OCI-M1 (cell line): ENCODE measurements around the gene FAM174A.

ENCODE experiments used
- DNase-seq: peaks from one replicate; lab custom pipeline; 2025; lab: John Stamatoyannopoulos, UW

The FAM174A gene

GRCh38 chr5:100535060-100536005 is at the start of gene FAM174A:
FAM174A (plus strand) TSS chr5:100535374; CDS start chr5:100535531, 157 bp downstream.
- DNase-seq = peak; percentile 97

- no peak for DNase-seq
These were observed 41.2 kb upstream of the FAM174A start for GRCh38 chr5:100493996-100494395.

- DNase-seq = no peak
These were observed 38.9 kb upstream of the FAM174A start for GRCh38 chr5:100496296-100496695.

- DNase-seq = no peak
These were observed 32.5 kb upstream of the FAM174A start for GRCh38 chr5:100502684-100503083.

- DNase-seq = peak; percentile 25
These were observed 29.0 kb upstream of the FAM174A start for GRCh38 chr5:100505984-100506670.

- DNase-seq = no peak
These were observed 18.9 kb upstream of the FAM174A start for GRCh38 chr5:100516285-100516684.

DNA sequence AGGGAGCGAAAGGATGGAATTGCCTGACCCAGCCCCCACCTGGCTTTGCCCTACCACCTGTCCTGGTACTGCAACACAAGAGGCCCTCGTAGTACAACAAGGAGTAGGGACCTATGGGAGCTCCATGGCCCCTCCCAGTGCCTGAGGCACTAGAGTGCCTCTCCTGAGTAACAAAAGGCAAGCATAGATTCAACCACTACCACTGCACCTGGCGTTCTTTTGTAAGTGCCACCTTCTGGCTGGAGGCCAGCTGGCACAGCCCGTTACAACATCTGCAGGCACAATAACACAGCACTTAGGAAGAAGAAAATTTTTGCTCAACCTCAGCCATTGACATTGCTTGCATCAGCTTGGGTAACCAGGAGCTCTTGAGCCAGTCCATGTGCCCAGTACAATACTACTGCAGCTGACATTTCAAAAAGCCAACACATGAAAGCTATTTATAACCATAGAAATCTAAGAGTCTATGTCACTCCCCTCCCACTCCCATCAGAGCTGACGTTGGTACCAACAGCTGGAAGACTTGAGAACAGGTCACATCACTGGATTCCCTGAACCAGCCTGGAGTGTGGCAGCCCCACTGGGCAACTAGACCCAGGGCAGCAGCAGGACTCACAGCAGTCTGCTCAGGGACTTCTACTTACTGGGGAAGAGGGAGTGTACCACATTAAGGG is 17.7 kb upstream of the FAM174A start:
- DNase-seq = no peak

GRCh38 chr5:100518377-100518776 is 16.8 kb upstream of the FAM174A start:
- DNase-seq = no peak

GRCh38 chr5:100519075-100519474 is 16.1 kb upstream of the FAM174A start:
- no peak for DNase-seq

- DNase-seq = no peak
These were observed 14.8 kb upstream of the FAM174A start for GRCh38 chr5:100520348-100520747.

- DNase-seq = no peak
These were observed 2.8 kb downstream of the FAM174A start for GRCh38 chr5:100537946-100538345.

- no peak for DNase-seq
These were observed 4.3 kb downstream of the FAM174A start for GRCh38 chr5:100539519-100539918.

DNA sequence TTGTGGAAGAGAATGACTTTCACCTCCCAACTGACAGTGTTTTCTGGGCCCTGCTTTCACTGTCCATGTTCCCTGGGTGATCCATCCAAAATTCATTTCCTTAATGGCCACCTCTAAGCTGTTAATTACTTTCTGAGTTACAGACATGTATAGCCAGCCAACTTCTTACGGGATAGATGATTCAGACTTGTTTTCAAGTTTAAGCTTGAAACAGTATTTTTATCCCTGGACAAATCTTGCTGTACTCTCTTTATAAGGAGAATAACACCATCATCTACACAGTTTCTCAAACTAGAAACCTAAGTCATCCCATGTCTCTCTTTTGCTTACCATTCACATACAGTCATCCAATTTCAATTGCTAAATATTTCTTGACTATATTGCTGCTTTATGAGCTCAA is 6.9 kb downstream of the FAM174A start:
- no peak for DNase-seq

DNA sequence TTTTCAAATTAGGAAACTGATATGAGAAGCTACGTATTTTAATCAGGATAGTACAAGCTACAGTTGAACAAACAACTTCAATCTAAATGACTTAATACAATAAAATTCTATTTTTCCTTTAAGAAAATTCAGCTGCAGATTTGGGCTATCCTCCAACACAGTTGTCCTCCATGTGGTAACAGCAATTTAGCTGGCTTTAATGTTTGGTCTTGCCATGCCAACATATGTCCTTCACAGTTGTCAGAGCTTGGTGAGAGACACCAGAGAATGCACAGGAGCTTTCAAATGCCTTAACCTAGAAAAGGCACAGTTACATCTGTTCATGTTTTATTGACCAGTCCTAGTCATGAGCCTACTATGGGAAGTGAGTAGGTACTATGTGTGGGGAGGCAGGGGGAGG is 10.8 kb downstream of the FAM174A start:
- DNase-seq = no peak

- no peak for DNase-seq
These were observed 15.4 kb downstream of the FAM174A start for GRCh38 chr5:100550531-100551051.

DNA sequence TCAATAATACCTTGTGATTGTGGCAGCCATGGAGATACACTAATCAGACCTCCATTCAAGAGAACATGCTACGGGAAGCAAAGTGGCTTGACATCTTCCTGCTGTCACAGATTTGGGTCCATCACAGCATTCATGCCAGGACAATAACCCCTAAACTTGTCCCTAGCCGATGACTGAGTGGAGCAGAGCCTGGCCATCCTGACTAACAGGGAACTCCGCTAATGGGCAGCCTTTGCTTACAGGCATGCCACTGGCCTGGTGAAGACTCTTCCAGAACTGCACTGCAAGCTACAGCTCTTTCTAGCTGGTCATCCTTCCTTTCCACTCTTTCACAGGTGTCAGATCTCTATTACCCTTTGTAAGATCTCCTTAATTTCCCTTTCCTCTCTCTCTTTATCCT is 16.0 kb downstream of the FAM174A start:
- no peak for DNase-seq

- no peak for DNase-seq
These were observed 18.0 kb downstream of the FAM174A start for GRCh38 chr5:100553209-100553608.

DNA sequence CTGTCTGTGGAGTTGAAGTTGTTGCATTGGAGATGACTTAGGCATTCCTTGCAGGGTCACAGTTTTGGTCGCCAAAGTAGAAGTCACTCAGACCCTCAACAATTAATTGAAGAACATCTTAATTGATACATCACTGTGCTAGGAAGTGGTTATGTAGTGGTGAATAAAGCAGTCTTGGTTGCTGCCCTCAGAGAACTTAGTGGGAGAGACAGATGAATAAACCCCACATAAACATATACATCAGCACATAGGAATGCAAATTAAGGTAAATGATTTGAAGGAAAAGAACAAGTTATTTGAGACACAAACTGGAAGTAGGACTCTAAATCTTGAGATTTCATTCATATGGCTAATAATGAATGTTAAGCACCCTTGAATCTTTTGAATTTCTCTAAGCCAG is 25.7 kb downstream of the FAM174A start:
- no peak for DNase-seq

- no peak for DNase-seq
These were observed 27.6 kb downstream of the FAM174A start for GRCh38 chr5:100562821-100563220.

DNA sequence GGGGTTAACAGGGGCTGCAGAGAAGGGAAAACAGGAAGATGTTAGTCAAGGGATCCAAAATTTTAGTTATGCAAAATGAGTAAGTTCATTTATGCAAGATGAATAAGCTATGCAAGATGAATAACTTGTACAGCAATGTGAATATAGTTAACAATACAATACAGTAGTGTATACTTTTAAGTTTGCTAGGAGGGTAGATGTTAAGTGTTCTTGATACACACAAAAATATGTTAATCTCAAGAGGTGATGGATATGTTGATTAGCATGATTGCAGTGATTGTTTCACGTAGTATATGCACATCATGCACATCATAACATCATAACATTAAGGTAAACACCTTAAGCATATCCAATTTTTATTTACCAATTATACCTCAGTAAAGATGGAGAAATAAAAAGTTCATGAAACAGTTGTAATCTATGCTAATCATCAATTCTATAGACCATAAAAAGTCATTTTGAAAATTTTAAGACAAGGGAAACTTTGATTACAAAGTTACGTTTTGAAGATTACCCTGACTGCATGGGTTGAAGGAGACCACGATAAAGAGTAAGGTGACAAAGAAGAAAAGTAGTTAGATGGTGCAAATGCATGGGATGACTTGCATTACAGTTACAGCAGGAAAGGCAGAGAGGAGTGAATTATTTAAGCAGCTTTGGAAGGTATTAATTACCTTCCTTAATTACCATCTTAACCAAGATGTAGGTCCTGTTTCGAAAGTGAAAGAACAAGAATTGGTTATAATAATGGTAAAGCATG is 31.4 kb downstream of the FAM174A start:
- DNase-seq = peak; percentile 8

DNA sequence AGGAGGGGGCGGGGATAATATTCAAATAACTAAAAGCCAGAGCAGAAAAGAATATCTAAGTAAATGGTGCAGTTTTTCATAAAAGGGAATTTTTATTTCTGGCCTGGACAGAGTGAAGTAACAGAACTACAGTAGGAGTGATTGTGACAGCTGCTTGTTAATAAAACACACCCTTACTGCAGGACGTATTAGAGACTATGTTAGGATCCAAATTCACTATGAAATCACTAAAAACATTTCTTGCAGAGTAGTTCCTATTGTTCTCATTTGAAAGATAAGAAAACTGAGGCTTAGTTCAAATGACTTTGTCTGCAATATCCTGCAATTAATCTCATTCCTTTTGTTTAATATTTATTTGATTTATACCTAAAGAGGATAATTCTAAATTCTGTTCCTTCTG is 39.5 kb downstream of the FAM174A start:
- no peak for DNase-seq

DNA sequence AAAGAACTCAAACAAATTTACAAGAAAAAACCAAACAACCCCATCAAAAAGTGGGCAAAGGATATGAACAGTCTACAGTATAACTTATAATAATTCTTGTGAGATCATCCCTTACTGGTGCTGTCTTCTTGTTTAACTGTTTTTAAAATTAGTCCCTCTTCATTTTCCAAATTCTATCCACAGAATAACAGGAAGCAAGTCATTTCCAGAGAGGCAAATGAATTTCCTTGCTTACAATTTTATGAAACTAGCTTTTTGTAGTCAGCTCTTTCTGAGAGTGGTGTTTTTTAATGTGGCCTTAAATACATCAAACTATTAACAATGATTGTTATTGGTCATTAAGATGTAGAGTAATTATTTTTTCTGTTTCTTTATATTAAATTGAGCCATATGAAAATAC is 40.6 kb downstream of the FAM174A start:
- no peak for DNase-seq
